Aorta (tissue), 5 donors: Measurements from ENCODE around the gene PLD1. TPM values are rescaled to one million over a fixed set of nuclear protein-coding genes. Genes with fewer than 3 reads are reported as not detected.

Experiments used
- ATAC-seq: fragments of 200-7000 bp; cut with Tn5 transposase; one replicate; pipeline ENCODE4 v1.9.1; 2022; ENCODE audit warnings: moderate library complexity; ENCODE audit not compliant: low FRiP score
- DNase-seq, 2 donors: peaks; one replicate each; pipeline ENCODE4 v3.0.0-alpha.2; 2020
- H3K27ac ChIP-seq, 2 donors: one replicate each; pipeline ENCODE4 v1.5.1; 2013; ENCODE audit warnings: low read length in 2 of 2, mild to moderate bottlenecking in 2 of 2, moderate library complexity in 2 of 2, control low read depth in 1 of 2, inconsistent platforms in 1 of 2, low read depth in 1 of 2
- H3K27me3 ChIP-seq, 2 donors: one replicate each; pipeline ENCODE4 v1.6.1; 2013; ENCODE audit warnings: control low read depth in 1 of 2, low read length in 1 of 2, mild to moderate bottlenecking in 1 of 2, moderate library complexity in 1 of 2; ENCODE audit not compliant: insufficient read depth in 2 of 2, control insufficient read depth in 1 of 2
- H3K36me3 ChIP-seq, 2 donors: one replicate each; pipeline ENCODE4 v1.6.1; 2013; ENCODE audit warnings: control low read depth in 1 of 2, low read length in 1 of 2, mild to moderate bottlenecking in 1 of 2; ENCODE audit not compliant: insufficient read depth in 2 of 2, control insufficient read depth in 1 of 2
- H3K4me1 ChIP-seq, 2 donors: one replicate each; pipeline ENCODE4 v1.6.1; 2013; ENCODE audit warnings: low read length in 2 of 2, control low read depth in 1 of 2, mild to moderate bottlenecking in 1 of 2, moderate library complexity in 1 of 2; ENCODE audit not compliant: insufficient read depth in 2 of 2, control insufficient read depth in 1 of 2
- H3K4me3 ChIP-seq, 2 donors: one replicate each; pipeline ENCODE4 v1.5.1; 2013; ENCODE audit warnings: low read length in 2 of 2, control low read depth in 1 of 2, mild to moderate bottlenecking in 1 of 2
- H3K9me3 ChIP-seq: one replicate; pipeline ENCODE4 v1.6.1; 2013; ENCODE audit warnings: mild to moderate bottlenecking, low read length; ENCODE audit not compliant: control insufficient read depth
- WGBS, 2 donors: extraction: QIAGEN DNeasy Blood & Tissue Kit; methylation state at CpG; one replicate each; pipeline ENCODE4 v1.1.7; 2013; 5-methylcytosine and 5-hydroxymethylcytosine counted together
- intact Hi-C, 2 donors: fragments of 100-400 bp; cut with DNase I; formaldehyde crosslinking; loops; one replicate each; pipeline versions ENCODE4 v1.14.2 to v1.15.0; 2022
- polyA plus RNA-seq, 2 donors: library from polyadenylated mRNA; stranded (reverse); fragments of 200-250 nt; gene quantifications; one replicate each; pipeline ENCODE4 v1.2.3, GENCODE V29; 2013
- total RNA-seq, 2 donors: library from RNA; stranded (reverse); fragmentation: NEBNext Ultra II Directional; extraction: Animal tissue kit (Norgen Biotek cat#: 25700); gene quantifications; one replicate each; pipeline ENCODE4 v1.2.1, GENCODE V29; 2021
- donor health status: healthy with polysubstance abuse.
- donor health status: Bipolar disorder and iron deficiency.
- donor health status: DM: no; HTN: no; CAD: no.
- donor health status: DM: no; HTN: no; CAD: no.
- donor health status: DM: yes; HTN: yes; CAD: no.

Gene PLD1
- total and polyA plus RNA-seq, 4 donors = 19.1 to 41.3 (median 25.6) TPM

DNA sequence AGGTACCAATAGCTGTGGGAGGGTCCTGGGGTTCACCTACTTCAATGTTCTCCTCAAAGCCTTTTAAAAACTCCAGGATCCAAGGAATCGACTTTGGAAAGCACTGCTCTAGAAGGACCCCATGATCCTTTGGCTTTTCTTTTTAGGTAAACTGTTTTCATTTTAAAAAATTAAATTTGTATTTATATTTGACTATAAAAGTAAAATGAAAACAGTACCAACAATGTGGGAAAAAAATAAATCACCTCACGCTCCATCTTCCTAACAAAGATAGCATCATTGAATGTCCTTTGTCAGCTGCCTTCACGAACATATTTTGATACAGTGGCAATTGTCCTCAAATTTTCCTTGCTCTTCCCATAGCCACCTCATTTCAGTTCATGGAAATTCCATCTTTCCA, 127.5 kb downstream of the PLD1 start:
- H3K4me1 ChIP-seq = no peaks in the 10 kb centered on the region
- intact Hi-C loops = no loop called here
- H3K9me3 ChIP-seq = no peaks in the 10 kb centered on the region
- no peak overlapping the region for H3K27ac ChIP-seq
- peaks cover 2 to 8% of the 10 kb centered on the region in 2 donors for H3K36me3 ChIP-seq
- no peaks in the 10 kb centered on the region for H3K27me3 ChIP-seq
- WGBS, 2 donors = 94% methylated on average over 3 of the region's 3 CpGs
- ATAC-seq (no peak), DNase-seq (no peak)
- H3K4me3 ChIP-seq = no peak overlapping the region

DNA sequence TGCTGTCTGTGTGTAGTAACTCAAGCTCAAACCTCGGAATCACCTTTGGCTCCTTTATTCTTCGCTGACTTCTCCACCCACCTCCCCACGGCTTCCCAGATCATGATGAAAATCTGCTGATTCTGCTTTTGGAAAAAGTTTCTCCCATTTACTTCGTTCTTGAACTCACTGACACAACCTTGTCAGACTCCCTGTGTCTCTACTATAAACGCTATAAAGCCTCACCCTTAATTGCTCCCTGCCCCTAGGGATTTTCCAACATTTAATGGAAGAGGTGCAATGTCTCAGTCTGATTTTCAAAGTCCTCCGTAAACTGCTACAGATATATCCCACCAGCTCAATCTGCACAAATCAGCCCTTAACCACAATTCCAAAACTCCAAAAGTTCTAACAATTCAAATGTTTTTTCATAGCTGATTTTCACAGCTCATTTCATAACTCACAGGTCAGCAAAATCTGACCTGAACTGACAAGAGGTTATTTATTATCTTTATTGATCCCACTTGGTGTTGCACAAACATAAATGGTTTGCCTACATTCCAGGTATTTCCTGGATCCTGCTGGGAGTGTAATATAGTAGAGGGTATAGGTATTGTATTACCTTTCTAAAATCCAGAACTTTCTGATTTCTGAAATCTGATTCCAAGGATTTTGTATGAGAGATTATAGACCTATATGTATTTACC, 129.4 kb downstream of the PLD1 start:
- no peak overlapping the region for H3K27ac ChIP-seq
- no peak overlapping the region for H3K4me3 ChIP-seq

GRCh38 chr3:171678971-171679492, 131.3 kb downstream of the PLD1 start:
- no peak overlapping the region for H3K27ac ChIP-seq
- intact Hi-C loops = no loop called here
- 90 to 95% methylated on average over 3 of the region's 3 CpGs for WGBS, 2 donors
- no peak for DNase-seq
- peaks cover 0 to 2% of the 10 kb centered on the region in 2 donors for H3K36me3 ChIP-seq
- no peak overlapping the region for H3K4me3 ChIP-seq
- ATAC-seq = no peak
- no peaks in the 10 kb centered on the region for H3K4me1 ChIP-seq
- H3K27me3 ChIP-seq = no peaks in the 10 kb centered on the region
- H3K9me3 ChIP-seq = no peaks in the 10 kb centered on the region

More for the DNA sequence above, 129.4 kb downstream of the PLD1 start:
- ATAC-seq (no peak), DNase-seq (no peak)
- H3K36me3 ChIP-seq = peaks cover 2% of the 10 kb centered on the region in 2 donors
- H3K9me3 ChIP-seq = no peaks in the 10 kb centered on the region
- no peaks in the 10 kb centered on the region for H3K4me1 ChIP-seq
- 91 to 94% methylated on average over 6 of the region's 6 CpGs for WGBS, 2 donors
- H3K27me3 ChIP-seq = no peaks in the 10 kb centered on the region
- intact Hi-C loops = no loop called here

- no peak for ATAC-seq
- intact Hi-C loops = no loop called here
- Histone ChIP-seq H3K4me1 (no peaks in the 10 kb centered on the region), H3K9me3 (no peaks in the 10 kb centered on the region), H3K27ac (no peak overlapping the region), H3K27me3 (no peaks in the 10 kb centered on the region), H3K4me3 (no peak overlapping the region), H3K36me3 (no peaks in the 10 kb centered on the region)
- no peak for DNase-seq
- WGBS, 2 donors = 82 to 96% methylated on average over 1 of the region's 1 CpG
Observed at GRCh38 chr3:171677706-171678105, 132.6 kb downstream of the PLD1 start.

GRCh38 chr3:171676601-171677175, 133.6 kb downstream of the PLD1 start:
- Histone ChIP-seq H3K27ac (no peak overlapping the region), H3K9me3 (no peaks in the 10 kb centered on the region), H3K4me3 (no peak overlapping the region), H3K27me3 (no peaks in the 10 kb centered on the region), H3K36me3 (no peaks in the 10 kb centered on the region), H3K4me1 (no peaks in the 10 kb centered on the region)
- ATAC-seq = no peak
- DNase-seq = no peak
- intact Hi-C loops = no loop called here
- WGBS, 2 donors = 76 to 79% methylated on average over 10 of the region's 10 CpGs

DNA sequence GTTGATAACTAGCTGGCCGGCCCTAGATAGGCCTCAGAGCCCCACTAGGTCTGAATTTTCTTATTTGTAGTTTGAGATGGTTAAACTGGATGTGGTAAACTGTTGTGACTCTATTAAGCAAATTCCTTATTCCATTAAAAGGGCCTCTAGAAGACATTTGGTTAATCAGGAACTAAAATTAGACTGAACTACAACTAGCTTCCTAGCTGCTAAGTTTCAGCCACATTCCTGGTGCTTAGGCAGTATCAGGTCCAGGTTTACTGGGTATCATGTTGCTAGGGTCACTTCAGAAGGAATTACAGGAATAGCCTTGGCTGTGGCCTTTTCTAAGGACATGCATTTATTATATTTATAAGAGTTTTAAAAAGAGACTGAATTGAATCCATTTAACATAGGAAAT, 136.3 kb downstream of the PLD1 start:
- DNase-seq (no peak), ATAC-seq (no peak)
- Histone ChIP-seq H3K27ac (no peak overlapping the region), H3K9me3 (no peaks in the 10 kb centered on the region), H3K4me3 (no peak overlapping the region), H3K4me1 (no peaks in the 10 kb centered on the region), H3K36me3 (no peaks in the 10 kb centered on the region), H3K27me3 (no peaks in the 10 kb centered on the region)
- intact Hi-C loops = no loop called here
- 77 to 89% methylated on average over 1 of the region's 1 CpG for WGBS, 2 donors

DNA sequence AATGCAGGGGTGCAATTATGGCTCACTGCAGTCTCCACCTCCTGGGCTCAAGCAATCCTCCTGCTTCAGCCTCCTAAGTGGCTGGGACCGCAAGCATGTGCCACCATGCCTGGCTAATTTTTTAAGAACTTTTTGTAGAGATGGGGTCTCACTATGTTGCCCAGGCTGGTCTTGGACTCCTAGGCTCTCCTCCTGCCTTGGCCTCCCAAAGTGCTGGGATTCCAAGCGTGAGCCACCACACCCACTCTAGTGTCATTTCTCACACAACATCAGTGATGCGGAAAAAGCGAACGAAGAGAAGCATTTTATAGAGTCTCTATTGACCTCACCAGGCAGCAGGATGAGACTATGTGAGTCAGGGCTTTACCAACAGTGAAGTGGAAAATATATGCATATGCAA, 137.7 kb downstream of the PLD1 start:
- Histone ChIP-seq H3K4me3 (no peak overlapping the region), H3K27me3 (no peaks in the 10 kb centered on the region), H3K27ac (no peak overlapping the region), H3K9me3 (no peaks in the 10 kb centered on the region), H3K36me3 (no peaks in the 10 kb centered on the region), H3K4me1 (no peaks in the 10 kb centered on the region)
- 98 to 99% methylated on average over 5 of the region's 5 CpGs for WGBS, 2 donors
- intact Hi-C loops = no loop called here
- no peak for ATAC-seq
- DNase-seq = no peak

DNA sequence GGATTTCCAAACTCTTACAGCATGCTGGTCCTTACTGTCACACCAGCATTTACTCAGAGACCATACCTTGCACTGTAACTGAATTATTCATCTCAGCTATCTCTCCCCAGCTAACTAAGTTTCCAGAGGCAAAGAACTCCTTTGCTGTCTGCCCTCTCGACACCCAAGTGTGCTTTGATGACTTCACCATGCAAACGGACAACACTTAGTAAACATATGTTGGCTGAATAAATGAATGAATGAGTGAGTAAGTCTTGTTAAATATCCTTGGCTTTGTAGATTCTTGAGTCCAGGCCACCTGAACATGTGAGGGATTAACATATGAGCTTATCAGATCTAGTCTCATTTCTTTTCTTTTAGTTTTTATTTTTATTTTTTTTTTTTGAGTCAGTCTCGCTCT, 138.2 kb downstream of the PLD1 start:
- ATAC-seq (no peak), DNase-seq (no peak)
- no peak overlapping the region for H3K4me3 ChIP-seq
- peaks cover under 1 to 2% of the 10 kb centered on the region in 2 donors for H3K36me3 ChIP-seq
- 84 to 89% methylated on average over 3 of the region's 3 CpGs for WGBS, 2 donors
- no peaks in the 10 kb centered on the region for H3K9me3 ChIP-seq
- H3K4me1 ChIP-seq = no peaks in the 10 kb centered on the region
- intact Hi-C loops = no loop called here
- H3K27me3 ChIP-seq = no peaks in the 10 kb centered on the region
- no peak overlapping the region for H3K27ac ChIP-seq

GRCh38 chr3:171671709-171672108, 138.6 kb downstream of the PLD1 start:
- Histone ChIP-seq H3K27me3 (no peaks in the 10 kb centered on the region), H3K27ac (no peak overlapping the region), H3K4me1 (no peaks in the 10 kb centered on the region), H3K9me3 (no peaks in the 10 kb centered on the region), H3K36me3 (peaks cover 1 to 2% of the 10 kb centered on the region in 2 donors), H3K4me3 (no peak overlapping the region)
- WGBS, 2 donors = 90 to 92% methylated on average over 4 of the region's 4 CpGs
- ATAC-seq (no peak), DNase-seq (no peak)
- intact Hi-C loops = no loop called here
